NT2/D1 (cell line): Measurements from ENCODE around the gene PTP4A1.

Experiments
- SUZ12 ChIP-seq: IDR thresholded peaks from 2 replicates; pipeline ENCODE4 v1.6.1; 2011; ENCODE audit not compliant: insufficient read length, insufficient read depth; ENCODE audit errors: extremely low read depth
- YY1 ChIP-seq: IDR thresholded peaks from 2 replicates; pipeline ENCODE4 v1.6.1; 2011; ENCODE audit not compliant: insufficient read length, insufficient read depth
- ZNF274 ChIP-seq: IDR thresholded peaks from 2 replicates; pipeline ENCODE4 v1.6.1; 2011; ENCODE audit warnings: mild to moderate bottlenecking, low read depth, low read length

DNA sequence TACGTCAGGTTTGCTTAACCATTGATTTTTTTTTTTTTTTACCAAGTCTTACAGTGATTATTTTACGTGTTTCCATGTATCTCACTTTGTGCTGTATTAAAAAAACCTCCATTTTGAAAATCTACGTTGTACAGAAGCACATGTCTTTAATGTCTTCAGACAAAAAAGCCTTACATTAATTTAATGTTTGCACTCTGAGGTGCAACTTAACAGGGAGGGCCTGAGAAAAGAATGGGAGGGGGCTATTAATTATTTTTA is 8.4 kb downstream of the PTP4A1 start:
- no peak for TF ChIP-seq YY1
- no peak for TF ChIP-seq ZNF274
- no peak for TF ChIP-seq SUZ12
